ENCODE data around the gene ANXA11. TPM values are rescaled to one million over a fixed set of nuclear protein-coding genes. Genes with fewer than 3 reads are reported as not detected.

ANXA11 gene
- total and polyA plus RNA-seq, 2 experiments from 2014 or later, result 42.3 to 70.0 TPM

DNA sequence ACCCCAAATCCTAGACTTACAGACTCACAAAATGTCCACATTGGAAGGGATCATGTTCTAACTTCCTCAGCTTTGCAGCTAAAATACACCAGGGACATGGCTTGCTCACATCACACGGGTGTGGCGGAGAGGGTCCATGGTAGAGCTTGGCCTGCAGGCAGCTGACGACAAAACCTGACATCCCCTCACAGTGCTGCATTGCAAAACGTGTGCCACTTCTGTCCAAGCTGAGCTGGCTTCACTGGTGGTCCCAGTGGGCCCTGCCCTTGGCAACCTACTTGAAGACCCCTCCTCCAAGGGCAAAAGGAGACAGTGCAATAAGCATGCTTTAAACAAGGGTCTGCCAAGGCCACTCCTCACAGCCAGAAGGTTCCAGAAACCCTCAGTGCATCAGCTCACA, 21.9 kb downstream of the ANXA11 start:
- H3K4me2 ChIP-seq, result no peak overlapping the region
- H3K4me3 ChIP-seq, result no peak overlapping the region
- Mint-ChIP-seq H3K27ac (no peak overlapping the region), H3K9me3 (no peaks in the 10 kb centered on the region), H3K4me3 (no peak overlapping the region), H3K4me1 (peaks cover 18% of the 10 kb centered on the region), H3K27me3 (ENCODE audit: insufficient read depth, low read depth, poor library complexity) (no peaks in the 10 kb centered on the region), H3K36me3 (ENCODE audit: low read depth) (no peaks in the 10 kb centered on the region)
- no peaks in the 10 kb centered on the region for H3K36me3 ChIP-seq (ENCODE audit: insufficient read depth)
- no peak for TF ChIP-seq ZNF114 (CRISPR knock-in tag; IDR thresholded peaks at IDR 0.05)
- TF ChIP-seq POLR2AphosphoS5 (IDR thresholded peaks at IDR 0.05; ENCODE audit: low read depth), result no peak
- no peak for TF ChIP-seq NANOG (IDR thresholded peaks at IDR 0.05; ENCODE audit: borderline replicate concordance)
- TF ChIP-seq, protein P1, sequence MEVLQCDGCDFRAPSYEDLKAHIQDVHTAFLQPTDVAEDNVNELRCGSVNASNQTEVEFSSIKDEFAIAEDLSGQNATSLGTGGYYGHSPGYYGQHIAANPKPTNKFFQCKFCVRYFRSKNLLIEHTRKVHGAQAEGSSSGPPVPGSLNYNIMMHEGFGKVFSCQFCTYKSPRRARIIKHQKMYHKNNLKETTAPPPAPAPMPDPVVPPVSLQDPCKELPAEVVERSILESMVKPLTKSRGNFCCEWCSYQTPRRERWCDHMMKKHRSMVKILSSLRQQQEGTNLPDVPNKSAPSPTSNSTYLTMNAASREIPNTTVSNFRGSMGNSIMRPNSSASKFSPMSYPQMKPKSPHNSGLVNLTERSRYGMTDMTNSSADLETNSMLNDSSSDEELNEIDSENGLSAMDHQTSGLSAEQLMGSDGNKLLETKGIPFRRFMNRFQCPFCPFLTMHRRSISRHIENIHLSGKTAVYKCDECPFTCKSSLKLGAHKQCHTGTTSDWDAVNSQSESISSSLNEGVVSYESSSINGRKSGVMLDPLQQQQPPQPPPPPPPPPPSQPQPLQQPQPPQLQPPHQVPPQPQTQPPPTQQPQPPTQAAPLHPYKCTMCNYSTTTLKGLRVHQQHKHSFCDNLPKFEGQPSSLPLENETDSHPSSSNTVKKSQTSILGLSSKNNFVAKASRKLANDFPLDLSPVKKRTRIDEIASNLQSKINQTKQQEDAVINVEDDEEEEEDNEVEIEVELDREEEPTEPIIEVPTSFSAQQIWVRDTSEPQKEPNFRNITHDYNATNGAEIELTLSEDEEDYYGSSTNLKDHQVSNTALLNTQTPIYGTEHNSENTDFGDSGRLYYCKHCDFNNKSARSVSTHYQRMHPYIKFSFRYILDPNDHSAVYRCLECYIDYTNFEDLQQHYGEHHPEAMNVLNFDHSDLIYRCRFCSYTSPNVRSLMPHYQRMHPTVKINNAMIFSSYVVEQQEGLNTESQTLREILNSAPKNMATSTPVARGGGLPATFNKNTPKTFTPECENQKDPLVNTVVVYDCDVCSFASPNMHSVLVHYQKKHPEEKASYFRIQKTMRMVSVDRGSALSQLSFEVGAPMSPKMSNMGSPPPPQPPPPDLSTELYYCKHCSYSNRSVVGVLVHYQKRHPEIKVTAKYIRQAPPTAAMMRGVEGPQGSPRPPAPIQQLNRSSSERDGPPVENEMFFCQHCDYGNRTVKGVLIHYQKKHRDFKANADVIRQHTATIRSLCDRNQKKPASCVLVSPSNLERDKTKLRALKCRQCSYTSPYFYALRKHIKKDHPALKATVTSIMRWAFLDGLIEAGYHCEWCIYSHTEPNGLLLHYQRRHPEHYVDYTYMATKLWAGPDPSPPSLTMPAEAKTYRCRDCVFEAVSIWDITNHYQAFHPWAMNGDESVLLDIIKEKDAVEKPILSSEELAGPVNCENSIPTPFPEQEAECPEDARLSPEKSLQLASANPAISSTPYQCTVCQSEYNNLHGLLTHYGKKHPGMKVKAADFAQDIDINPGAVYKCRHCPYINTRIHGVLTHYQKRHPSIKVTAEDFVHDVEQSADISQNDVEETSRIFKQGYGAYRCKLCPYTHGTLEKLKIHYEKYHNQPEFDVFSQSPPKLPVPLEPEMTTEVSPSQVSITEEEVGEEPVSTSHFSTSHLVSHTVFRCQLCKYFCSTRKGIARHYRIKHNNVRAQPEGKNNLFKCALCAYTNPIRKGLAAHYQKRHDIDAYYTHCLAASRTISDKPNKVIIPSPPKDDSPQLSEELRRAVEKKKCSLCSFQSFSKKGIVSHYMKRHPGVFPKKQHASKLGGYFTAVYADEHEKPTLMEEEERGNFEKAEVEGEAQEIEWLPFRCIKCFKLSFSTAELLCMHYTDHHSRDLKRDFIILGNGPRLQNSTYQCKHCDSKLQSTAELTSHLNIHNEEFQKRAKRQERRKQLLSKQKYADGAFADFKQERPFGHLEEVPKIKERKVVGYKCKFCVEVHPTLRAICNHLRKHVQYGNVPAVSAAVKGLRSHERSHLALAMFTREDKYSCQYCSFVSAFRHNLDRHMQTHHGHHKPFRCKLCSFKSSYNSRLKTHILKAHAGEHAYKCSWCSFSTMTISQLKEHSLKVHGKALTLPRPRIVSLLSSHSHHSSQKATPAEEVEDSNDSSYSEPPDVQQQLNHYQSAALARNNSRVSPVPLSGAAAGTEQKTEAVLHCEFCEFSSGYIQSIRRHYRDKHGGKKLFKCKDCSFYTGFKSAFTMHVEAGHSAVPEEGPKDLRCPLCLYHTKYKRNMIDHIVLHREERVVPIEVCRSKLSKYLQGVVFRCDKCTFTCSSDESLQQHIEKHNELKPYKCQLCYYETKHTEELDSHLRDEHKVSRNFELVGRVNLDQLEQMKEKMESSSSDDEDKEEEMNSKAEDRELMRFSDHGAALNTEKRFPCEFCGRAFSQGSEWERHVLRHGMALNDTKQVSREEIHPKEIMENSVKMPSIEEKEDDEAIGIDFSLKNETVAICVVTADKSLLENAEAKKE (CRISPR knock-in tag; IDR thresholded peaks at IDR 0.05), result no peak
- no peak for TF ChIP-seq CREB1 (CRISPR knock-in tag; IDR thresholded peaks at IDR 0.05; ENCODE audit: low read depth)
- TF ChIP-seq, protein P2, sequence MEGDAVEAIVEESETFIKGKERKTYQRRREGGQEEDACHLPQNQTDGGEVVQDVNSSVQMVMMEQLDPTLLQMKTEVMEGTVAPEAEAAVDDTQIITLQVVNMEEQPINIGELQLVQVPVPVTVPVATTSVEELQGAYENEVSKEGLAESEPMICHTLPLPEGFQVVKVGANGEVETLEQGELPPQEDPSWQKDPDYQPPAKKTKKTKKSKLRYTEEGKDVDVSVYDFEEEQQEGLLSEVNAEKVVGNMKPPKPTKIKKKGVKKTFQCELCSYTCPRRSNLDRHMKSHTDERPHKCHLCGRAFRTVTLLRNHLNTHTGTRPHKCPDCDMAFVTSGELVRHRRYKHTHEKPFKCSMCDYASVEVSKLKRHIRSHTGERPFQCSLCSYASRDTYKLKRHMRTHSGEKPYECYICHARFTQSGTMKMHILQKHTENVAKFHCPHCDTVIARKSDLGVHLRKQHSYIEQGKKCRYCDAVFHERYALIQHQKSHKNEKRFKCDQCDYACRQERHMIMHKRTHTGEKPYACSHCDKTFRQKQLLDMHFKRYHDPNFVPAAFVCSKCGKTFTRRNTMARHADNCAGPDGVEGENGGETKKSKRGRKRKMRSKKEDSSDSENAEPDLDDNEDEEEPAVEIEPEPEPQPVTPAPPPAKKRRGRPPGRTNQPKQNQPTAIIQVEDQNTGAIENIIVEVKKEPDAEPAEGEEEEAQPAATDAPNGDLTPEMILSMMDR (conservative IDR thresholded peaks at IDR 0.05; ENCODE audit: low read depth in 2 of 2), result no peak
- no peak for TF ChIP-seq STAT1 (IDR thresholded peaks at IDR 0.05; ENCODE audit: unreplicated experiment)
- TF ChIP-seq EZH2phosphoT487 (IDR thresholded peaks at IDR 0.05; ENCODE audit: unreplicated experiment), result no peak
- TF ChIP-seq ZNF331 (CRISPR knock-in tag; IDR thresholded peaks at IDR 0.05; ENCODE audit: low read depth), result no peak
- TF ChIP-seq, protein P3, sequence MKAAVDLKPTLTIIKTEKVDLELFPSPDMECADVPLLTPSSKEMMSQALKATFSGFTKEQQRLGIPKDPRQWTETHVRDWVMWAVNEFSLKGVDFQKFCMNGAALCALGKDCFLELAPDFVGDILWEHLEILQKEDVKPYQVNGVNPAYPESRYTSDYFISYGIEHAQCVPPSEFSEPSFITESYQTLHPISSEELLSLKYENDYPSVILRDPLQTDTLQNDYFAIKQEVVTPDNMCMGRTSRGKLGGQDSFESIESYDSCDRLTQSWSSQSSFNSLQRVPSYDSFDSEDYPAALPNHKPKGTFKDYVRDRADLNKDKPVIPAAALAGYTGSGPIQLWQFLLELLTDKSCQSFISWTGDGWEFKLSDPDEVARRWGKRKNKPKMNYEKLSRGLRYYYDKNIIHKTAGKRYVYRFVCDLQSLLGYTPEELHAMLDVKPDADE (IDR thresholded peaks at IDR 0.05), result no peak
- TF ChIP-seq, protein P4, sequence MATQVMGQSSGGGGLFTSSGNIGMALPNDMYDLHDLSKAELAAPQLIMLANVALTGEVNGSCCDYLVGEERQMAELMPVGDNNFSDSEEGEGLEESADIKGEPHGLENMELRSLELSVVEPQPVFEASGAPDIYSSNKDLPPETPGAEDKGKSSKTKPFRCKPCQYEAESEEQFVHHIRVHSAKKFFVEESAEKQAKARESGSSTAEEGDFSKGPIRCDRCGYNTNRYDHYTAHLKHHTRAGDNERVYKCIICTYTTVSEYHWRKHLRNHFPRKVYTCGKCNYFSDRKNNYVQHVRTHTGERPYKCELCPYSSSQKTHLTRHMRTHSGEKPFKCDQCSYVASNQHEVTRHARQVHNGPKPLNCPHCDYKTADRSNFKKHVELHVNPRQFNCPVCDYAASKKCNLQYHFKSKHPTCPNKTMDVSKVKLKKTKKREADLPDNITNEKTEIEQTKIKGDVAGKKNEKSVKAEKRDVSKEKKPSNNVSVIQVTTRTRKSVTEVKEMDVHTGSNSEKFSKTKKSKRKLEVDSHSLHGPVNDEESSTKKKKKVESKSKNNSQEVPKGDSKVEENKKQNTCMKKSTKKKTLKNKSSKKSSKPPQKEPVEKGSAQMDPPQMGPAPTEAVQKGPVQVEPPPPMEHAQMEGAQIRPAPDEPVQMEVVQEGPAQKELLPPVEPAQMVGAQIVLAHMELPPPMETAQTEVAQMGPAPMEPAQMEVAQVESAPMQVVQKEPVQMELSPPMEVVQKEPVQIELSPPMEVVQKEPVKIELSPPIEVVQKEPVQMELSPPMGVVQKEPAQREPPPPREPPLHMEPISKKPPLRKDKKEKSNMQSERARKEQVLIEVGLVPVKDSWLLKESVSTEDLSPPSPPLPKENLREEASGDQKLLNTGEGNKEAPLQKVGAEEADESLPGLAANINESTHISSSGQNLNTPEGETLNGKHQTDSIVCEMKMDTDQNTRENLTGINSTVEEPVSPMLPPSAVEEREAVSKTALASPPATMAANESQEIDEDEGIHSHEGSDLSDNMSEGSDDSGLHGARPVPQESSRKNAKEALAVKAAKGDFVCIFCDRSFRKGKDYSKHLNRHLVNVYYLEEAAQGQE (IDR thresholded peaks at IDR 0.05; ENCODE audit: unreplicated experiment), result no peak
- no peak for TF ChIP-seq EZH2 (IDR thresholded peaks at IDR 0.05; ENCODE audit: low read depth, unreplicated experiment)
- TF ChIP-seq JUNB (IDR thresholded peaks at IDR 0.05; ENCODE audit: unreplicated experiment), result no peak
- no peak overlapping the region for H3K27ac ChIP-seq (ENCODE audit: low read depth)
- H2AFZ ChIP-seq, result no peak overlapping the region
- ATAC-seq, result no peak
- H3K9me2 ChIP-seq (ENCODE audit: insufficient read depth), result no peaks in the 10 kb centered on the region
- no peak for DNase-seq (ENCODE audit: low spot score)
- H3F3A ChIP-seq (replicated peaks; ENCODE audit: low read depth), result no peaks in the 10 kb centered on the region
- no peaks in the 10 kb centered on the region for H3K27me3 ChIP-seq (ENCODE audit: insufficient read depth)
- H3K4me1 ChIP-seq (ENCODE audit: insufficient read depth), result no peaks in the 10 kb centered on the region; the same call in 1 of the 2 replicates
- peaks cover 13% of the 10 kb centered on the region for H4K20me1 ChIP-seq (replicated peaks; ENCODE audit: insufficient read depth)
- peaks cover 29% of the 10 kb centered on the region for H3K79me2 ChIP-seq (replicated peaks; ENCODE audit: insufficient read depth)

All from GM23338 (cell line).